Muscle of back (tissue), 13 donors: ENCODE measurements around the gene KLHL17. TPM values are rescaled to one million over a fixed set of nuclear protein-coding genes. Genes with fewer than 3 reads are reported as not detected.

ENCODE experiments used
- DNase-seq, 3 donors: peaks; one replicate each; pipeline versions ENCODE4 v3.0.0 to v3.0.0-alpha.2; 2013
- long read RNA-seq, 9 donors: transcript quantifications; one replicate each; lab custom pipeline, GENCODE V29; 2026
- polyA plus RNA-seq, 10 donors: library from polyadenylated mRNA; unstranded; fragments of 120-200 nt; gene quantifications; one replicate each; pipeline ENCODE4 v1.2.1, GENCODE V29; 2013; ENCODE audit not compliant: insufficient read length in 10 of 10

Gene KLHL17
- polyA plus RNA-seq, result 1 to 10 TPM; 3.0 to 7.2 (median 5.2) TPM
- long read RNA-seq, donor 1, result 0 reads
- long read RNA-seq, donor 2, result 0 reads
- long read RNA-seq, donor 3, result 0 reads
- long read RNA-seq, donor 4, result 0 reads
- long read RNA-seq, donor 5, result 0 reads
- long read RNA-seq, donor 6, result 0 reads
- long read RNA-seq, donor 7, result 0 reads
- long read RNA-seq, donor 8, result 0 reads
- long read RNA-seq, donor 9, partial matches to known transcripts, result 0 of 1 reads
- long read RNA-seq, donor 9, other reads (novel, unspliced or antisense), result 0 of 1 reads

DNA sequence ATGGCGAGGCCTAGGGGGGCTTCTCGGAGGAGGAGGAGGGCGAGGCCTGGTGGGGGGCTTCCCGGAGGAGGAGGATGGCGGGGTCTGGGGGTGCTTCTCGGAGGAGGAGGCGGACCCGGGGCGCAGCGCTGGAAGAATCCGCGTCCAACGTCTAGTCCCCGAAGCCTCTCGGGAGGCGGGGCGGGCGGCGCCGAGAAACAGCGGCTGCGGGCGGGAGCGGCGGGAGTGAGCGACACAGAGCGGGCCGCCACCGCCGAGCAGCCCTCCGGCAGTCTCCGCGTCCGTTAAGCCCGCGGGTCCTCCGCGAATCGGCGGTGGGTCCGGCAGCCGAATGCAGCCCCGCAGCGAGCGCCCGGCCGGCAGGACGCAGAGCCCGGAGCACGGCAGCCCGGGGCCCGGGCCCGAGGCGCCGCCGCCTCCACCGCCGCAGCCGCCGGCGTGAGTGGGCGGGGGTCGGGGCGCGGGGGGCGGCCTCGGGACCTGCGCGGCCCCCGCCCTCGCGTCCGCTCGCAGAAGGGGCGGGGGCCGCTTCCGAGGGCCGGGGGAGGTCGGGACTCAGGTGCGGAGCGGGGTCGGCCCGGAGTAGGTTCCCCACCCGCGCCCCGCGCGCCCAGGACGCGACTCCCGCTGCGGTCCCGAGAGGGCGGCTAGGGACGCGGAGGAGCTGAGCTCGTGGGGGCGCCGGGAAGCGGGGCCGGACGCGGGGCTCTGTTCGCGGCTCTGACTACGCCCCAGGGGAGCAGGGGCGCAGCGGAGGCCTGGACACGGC, at the start of gene KLHL17:
Gene KLHL17, plus strand, starts transcription at position 222 of the 769 bp plus-strand sequence. Its CDS starts 110 bp downstream, at position 332.
- DNase-seq, result peak; percentile 54 to 83 (median 59)

DNA sequence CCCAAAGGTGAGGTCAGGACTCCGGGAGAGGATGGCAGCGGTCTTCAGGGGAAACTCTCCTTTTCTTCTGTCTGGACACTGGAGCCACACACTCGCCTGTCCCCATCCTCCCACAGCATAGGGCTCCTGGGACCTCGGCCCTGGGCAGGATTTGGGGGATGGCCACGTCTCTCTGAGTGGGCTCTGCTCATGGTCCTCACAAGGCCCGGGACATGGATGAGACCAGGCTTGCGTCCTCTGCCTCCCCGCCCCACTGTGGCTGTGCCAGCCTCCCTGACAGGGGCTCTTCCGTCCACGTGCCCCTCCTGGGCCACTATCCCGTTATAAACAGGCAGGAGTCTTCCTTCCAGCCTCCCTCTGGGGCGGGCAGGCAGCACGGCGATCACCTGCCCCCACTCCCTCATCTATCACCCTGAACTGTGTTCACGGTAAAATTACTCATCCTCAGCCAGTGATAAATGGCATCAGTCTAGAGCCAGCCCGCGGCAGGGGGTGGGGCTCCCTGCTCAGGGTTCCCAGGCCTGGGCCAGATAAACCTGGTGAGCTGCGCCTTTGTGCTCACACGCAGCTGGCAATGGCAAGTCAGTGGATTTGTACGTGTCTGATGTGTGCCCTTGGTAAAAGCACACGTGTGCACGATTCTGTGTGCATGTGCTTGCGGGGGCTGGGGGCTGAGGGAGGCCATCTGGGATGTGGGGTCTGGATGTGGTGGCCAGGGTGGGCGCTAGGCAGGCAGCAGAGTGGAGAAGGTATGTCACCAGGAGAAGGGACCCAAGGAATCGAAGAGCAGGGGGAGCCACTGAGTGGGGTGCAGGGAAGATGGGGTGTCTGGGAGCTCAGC, 49.3 kb upstream of the KLHL17 start:
- DNase-seq, result peak in 2 of 3 donors; percentile 9 to 37

DNA sequence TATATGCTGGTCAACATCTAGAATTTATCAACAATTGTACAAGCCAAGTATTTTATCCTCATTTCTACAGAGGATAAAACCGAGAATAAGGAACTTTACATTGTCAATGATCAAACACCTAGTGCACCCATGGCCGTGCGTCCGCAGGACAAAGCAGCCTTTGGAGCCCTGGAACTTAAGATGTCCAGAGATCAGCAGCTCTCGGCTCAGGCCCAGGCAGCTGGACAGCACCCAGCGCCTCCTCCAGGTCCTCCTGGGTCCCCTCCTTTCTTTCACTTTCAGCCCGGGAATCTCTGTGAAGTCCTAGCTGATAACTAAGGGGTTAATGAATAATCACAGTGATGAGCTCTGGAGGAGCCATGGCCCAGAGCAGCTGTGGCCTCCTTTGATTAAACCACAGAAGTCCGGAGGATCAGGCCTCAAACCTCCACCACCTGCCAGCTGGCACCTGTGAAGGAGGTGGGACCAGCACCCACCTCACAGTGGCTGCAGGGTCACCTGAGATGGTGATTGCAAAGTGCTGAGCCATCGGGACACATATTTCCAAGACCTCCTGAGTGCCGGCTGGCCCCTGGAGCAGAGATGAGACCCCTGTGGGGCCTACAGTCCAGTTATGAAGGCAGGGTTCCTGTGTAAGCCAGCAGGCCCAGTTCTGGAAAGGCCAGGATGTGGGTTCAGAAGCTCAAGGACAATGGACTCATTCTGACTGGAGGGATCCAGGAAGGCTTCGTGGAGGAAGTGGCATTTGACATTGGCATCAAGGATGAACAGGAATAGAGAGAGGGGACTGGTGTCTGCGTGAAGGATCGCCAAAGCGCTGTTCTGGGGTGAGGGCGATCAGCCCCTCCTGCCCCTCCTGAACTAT, 48.3 kb upstream of the KLHL17 start:
- peak in 1 of 3 donors; percentile 31 for DNase-seq

DNA sequence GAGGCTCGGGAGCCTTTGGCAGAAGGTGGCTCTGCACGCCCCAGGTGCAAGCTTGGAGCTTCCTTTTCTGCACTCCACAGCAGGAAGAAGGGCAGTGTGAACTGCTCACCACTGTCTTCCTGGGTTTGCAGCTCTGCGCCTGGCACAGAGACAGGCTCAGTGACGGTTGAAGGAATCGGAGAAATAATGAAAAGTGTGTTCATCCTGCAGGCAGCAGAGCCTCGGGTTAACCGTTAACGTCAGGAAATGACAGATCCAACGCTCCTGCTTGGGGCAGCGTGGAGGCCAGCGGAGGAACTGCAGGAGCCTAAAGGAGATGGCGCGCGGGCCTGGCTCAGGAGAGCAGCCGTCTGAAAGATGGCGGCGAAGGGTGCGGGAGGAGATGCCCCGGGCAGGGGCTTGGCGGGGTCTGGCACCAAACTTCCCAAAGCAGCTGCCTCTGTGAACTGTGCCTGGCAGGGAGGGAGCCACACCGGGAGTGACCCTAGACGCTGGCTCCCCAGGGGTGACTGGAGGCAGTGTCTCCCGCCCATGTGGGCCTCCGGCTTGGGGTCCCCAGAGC, 47.6 kb upstream of the KLHL17 start:
- DNase-seq, result peak in 1 of 3 donors; percentile 27

DNA sequence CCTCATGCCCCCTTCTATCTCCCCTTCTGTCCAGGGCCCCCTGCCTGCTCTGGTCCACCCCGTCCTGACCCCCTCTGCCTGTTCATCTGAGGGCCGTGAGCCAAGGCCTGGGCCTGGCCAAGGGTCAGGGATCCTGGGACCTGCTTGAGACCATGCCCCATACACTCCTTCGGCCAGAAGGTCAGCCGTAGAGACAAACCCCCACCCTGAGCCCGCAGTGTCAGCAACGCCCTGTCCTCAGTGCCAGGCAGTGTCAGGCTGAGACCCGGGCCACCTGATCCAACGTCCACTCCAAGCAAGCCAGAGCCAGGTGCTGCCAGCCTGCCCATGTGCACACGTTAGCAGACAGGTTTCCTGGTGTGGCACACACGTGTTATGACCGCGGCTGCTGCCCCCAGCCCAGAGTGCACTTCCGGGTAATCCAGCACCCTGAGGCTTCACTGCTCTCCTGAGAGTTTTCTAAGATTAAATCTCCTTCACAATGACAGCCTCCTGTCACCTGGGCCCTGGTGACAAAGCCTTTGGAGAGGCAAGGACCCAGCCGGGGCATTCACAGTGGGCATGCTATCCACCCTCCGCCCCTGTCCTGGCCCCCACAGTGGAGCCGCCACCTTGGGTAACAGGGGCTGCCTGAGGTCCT, 46.8 kb upstream of the KLHL17 start:
- DNase-seq, result peak in 1 of 3 donors; percentile 11

DNA sequence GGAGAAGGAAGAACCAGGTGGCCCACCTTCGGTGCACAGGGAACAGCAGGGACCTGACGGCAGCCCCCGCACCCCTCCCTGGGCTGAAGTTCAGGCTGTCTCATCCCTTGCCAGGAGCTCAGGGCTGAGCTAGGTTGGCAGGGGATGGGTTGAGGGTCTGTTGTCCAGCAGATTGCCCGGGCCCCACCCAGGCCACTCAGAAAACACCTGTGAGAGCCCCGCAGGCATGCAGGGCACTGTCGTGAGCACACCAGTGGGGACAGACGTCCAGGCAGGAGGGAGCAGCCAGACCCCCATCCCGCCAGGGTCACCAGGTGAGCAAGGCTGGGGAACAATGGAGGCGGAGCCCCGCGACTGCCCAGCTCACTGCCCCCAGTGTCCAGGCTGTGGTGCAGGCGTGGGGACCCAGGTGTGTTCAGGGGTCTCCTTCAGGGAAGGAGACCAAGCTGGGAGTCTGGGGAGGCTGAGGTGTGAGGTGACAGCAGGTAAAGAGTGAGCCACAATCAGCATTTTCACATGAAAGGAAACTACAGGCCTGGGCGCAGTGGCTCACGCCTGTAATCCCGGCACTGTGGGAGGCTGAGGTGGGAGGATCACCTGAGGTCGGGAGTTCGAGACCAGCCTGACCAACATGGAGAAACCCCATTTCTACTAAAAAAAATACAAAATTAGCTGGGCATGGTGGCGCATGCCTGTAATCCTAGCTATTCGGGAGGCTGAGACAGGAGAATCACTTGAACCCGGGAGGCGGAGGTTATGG, 46.1 kb upstream of the KLHL17 start:
- DNase-seq, result peak in 1 of 3 donors; percentile 3

DNA sequence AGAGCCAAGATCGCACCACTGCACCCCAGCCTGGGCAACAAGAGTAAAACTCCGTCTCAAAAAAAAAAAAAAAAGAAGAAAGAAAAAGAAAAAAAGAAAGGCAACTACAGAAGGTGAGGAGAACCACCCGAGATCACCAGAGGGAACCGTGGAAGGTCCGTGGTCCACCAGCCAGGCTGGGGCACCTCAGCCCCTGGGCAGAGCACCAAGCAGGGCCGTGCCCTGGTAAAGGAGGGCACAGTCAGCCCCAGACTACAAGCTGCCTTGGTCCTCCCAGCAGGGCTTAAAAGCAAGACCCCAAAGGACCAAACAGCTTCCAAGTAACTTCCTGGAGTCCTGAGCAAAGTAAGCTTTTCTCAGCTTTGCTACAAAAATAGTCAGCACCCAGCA, 45.5 kb upstream of the KLHL17 start:
- DNase-seq, result no peak

DNA sequence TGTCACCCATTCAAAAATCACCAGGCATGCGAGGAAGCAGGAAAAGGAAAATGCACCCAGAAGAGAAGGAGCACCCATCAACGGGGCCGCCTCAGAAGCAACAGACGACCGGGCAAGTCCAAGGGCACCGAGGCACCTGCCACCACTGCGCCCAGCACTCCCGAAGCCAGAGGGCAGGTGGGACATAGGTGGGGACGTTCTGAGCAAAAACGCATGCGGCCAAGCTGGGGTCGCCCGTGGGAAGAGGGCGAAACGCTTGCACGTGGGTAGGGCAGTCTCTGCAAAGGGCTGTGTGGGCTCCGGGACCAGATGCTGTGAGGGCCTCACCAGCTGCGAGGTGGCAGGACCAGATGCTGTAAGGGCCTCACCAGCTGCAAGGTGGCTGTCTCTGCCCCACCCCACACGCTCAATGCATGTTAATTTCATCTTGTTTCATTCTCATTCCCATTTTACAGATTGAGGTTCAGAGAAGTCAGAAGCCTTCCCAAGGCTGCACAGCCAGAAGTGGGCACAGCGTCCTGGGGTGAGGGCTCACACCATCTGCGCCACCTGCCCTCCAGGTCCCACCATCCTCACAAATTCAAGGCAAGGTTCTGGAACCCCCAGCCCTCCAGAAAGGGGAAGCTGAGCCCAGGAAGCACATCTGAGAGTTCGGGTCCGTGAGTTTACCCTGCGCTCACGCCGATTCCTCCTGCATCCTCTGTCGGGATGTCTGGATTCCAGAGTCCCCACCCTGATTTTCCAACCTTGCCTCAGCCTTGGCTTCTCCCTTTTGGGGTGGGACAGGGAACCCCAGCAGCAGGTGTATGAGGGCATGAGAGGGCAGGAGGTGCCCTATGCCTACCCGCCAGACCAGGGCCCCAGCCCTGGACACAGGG, 44.9 kb upstream of the KLHL17 start:
- DNase-seq, result peak in 1 of 3 donors; percentile 4

DNA sequence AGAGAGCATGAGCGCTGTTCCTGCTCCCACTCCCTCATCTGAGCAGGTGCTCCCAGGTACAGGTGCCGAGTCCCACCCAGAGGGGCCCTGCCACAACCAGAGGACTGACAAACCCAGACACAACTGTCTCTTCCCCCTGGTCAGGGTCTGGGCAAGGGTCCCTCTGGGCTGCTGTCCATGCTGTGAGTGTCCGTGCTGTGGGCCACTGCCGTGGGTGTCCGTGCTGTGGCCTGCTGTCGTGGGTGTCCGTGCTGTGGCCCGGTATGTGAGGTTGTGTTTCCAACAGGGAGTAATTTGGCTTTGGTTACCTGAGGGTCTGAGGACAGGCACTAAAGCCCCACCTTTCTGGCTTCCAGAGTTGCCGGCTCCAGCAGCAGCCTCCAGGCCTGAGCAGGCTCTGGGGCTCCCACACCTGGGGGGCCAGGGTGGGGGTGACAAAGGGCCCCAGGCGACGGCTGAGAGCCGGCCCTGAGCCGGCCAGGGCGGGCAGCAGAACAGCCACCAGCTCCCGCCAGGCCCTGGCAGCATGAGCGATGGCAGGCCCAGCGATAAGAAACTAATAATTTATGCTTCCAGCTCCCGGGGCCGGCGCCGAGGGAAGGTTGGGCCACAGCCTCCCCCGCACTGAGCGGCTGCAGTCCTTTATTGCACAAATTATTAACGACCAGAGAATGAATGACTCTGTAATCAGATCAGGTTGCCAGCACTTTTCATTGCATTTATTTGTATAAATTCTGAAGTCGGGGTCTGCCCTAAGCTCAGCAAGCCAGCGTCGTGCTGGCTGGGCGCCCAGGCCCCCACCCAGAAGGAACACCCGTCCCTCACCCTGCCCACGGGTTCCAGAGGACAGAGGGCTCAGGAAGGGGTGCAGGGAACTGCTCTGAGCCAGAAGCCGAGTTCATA, 44.0 kb upstream of the KLHL17 start:
- peak in 1 of 3 donors; percentile 21 for DNase-seq

DNA sequence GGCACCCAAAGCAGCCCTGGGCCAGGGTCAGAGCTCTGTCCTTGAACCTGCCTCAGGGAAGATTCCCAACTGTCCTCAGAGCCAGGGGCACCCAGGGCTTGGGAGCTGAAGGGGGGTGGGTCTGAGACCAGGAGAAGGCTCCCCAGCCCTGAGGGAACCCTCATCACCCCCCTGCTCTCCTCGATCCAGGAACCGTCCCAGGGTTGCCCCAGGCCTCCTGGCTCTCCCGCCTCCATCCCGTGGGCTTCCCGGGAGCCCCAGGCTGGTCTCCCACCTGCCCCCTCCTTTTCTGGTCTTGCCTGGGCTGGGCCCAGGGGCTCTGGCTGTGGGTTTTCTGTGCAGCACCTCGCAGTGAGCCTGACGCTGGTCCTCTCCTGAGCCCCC, 43.3 kb upstream of the KLHL17 start:
- no peak for DNase-seq

DNA sequence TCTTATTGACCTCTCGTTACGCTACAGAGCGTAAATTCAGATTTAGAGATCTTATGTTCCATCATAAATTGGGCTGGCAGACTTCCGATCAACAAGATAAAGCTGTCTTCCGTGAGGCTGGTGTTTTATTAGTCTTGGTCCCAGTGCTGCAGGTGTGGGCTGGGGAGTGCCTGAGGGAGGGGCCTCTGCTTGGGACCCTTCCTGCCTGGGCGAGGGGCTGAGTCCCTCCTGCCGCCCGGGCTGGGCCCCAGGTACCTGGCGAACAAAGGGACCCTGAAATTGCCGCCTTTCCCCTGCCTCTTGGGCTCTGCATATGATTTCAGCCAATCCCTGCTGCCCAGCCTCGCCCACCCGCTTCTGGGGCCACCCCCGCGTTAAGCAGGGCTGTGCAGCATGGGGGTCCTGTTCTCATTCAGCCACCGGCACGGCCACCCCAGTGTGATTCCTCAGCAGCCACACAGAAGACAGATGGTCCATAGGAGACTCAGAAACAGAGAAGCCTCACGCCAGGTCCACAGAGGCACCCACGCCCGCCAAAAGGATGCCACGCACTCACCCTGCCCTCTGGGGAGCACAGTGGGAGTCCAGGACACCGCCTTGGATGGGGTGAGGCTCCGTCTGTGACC, 42.8 kb upstream of the KLHL17 start:
- no peak for DNase-seq

DNA sequence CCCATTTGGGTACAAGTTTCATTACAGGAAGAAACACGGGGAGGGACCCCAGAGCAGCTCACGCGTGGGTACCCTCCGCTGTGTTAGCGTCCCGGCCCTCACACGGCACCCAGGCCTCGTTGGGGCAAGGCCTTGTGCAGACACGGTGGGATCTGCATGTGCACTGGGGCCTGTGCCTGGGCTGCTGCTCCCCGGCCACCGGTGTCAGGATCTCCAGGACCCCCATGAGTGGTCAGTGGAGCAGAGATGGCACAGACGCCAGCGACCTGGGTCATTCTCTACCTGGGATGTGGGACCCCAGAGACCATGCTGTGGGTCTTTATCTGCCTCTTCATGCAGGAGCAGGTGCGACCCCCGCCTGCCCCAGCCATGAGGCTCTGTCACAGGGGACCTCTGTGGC, 42.0 kb upstream of the KLHL17 start:
- DNase-seq, result no peak

DNA sequence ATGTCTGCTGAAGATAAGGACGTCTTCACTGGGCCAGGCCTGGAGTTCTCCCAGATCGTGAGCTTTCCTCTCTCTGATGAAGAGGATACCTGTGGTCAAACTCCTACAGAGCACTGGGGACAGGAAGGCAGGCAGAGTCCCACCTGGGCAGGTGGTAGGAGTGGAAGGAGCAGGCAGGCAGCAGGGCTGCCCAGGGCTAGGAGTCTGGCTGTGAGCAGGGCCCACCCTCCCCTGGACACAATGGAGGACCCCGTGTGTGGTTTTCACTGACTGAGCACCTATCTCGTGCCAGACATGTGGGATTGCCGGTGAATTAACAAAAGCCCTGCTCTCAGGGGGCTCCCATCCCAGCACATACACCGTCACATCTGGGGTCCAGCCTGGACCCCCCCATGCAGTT, 41.5 kb upstream of the KLHL17 start:
- DNase-seq, result no peak

DNA sequence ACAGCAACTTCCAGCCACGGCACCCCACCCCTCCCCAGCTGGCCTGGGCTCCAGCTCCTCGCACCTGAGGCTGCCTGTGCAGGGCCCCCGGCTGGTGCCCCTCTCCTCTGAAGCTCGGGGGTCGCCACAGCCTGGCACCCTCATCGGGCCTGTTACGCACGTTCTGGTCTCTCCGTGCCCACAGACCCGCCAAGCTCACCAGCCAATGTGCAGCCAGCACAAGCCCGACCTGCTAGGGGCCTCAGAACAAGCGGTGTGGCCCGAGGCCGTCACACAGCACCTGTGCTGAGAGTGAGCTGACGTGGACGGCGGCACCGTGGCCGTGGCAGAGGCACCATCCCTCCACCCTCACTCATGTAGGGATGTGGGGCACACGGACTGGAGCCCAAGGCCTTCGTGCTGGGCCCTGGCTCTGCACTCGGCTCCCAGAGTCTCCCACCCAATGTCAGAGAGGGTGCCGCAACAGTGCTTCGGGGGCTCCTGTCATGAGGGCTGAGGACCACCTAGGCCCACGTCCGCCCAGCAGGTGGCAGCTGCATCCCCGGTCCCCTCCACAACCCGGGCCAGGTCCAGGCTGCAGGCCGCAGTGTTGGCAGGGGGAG, 41.0 kb upstream of the KLHL17 start:
- DNase-seq, result no peak

DNA sequence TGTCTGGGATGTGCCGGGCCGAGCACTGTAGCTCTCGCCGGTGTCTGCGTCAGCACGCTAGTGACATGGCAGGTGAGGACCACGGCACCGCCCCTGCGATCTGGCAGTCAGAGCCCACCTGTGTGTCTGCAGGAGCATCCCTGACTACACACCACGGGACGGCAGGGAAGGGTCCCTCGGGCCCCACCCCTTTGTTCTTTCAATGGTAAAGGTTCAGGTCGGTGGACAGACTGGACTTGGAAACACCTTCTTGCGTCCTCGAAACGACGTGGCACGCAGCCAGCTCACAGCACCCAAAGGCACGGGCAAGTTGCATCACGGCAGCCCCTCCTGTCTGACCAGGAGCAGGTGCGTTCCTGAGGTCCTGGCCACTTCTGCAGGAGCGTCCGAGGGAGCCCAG, 40.4 kb upstream of the KLHL17 start:
- no peak for DNase-seq

DNA sequence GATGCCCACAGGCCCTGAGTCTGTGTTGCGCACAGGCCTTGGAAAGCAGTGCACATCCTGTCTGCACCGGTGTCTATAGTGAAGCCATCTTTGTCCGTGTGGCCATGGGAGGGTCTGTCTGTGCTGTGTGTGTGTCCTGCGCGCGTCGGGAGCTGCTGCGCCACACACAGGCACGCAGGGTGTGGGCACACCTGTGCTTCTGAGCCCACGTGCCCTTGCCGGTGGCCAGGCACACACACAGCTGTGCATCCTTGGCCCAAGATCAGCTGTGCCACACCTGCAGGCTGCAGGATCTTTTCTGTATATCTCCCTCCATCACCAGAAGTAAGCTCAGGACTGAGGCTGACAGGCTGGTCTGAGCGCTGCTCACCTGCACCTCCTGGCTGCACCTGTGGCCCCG, 39.9 kb upstream of the KLHL17 start:
- DNase-seq, result no peak
